GM10266 (cell line): Measurements from ENCODE around the gene CCL4.
"Not testable (repeated sequence)": the region's sequence is repeated elsewhere in the genome, so short reads cannot be mapped to it uniquely, and the experiment has no call there.

Experiments
- DNase-seq: peaks from one replicate; pipeline ENCODE4 v3.0.0; 2012; ENCODE audit errors: extremely low spot score
- TF ChIP-seq, protein P1 (sequence below): IDR thresholded peaks from 2 replicates; pipeline ENCODE4 v1.5.1; 2012; ENCODE audit warnings: mild to moderate bottlenecking, low read depth; ENCODE audit not compliant: control insufficient read depth, insufficient read depth; ENCODE audit errors: missing control alignments

The CCL4 gene

DNA sequence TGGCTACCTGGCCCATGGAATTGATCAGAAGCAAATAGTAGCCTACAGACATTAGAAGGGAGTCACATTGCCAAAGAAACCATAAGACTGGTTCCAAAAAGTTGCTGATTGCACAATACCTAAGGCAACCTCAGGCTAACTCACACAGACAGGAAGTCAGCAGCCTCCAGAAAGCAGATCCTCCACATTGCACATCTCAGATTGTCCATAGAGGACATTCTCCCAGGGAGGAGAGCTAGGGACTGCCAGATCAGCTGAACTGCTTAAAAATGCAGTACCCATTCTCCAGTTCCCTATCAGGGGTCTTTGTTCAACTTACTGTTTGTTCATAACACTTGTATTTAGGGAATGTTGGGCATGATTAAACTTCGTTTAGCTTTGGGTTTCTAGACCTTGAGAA is 17.9 kb upstream of the CCL4 start:
- no peak for DNase-seq
- TF ChIP-seq, protein P1, sequence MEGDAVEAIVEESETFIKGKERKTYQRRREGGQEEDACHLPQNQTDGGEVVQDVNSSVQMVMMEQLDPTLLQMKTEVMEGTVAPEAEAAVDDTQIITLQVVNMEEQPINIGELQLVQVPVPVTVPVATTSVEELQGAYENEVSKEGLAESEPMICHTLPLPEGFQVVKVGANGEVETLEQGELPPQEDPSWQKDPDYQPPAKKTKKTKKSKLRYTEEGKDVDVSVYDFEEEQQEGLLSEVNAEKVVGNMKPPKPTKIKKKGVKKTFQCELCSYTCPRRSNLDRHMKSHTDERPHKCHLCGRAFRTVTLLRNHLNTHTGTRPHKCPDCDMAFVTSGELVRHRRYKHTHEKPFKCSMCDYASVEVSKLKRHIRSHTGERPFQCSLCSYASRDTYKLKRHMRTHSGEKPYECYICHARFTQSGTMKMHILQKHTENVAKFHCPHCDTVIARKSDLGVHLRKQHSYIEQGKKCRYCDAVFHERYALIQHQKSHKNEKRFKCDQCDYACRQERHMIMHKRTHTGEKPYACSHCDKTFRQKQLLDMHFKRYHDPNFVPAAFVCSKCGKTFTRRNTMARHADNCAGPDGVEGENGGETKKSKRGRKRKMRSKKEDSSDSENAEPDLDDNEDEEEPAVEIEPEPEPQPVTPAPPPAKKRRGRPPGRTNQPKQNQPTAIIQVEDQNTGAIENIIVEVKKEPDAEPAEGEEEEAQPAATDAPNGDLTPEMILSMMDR = no peak

DNA sequence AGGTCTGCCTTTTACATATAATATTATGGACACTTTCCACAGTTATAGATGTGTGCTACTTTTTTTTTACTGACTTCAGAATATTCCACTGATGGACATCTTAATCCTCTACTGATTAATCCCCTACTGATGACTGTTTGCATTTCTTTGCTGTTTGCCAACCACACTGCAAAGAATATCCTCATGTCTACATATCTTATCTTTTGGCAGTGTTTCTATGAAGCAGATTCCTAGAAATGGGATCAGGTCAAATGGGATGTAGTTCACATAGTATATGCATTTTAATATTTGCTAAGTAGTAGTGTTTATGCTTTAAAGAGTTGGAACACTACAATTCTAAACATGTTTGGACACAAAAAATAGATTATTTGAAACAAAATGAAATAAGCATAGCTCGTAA is 16.8 kb upstream of the CCL4 start:
- TF ChIP-seq, protein P1 = no peak
- no peak for DNase-seq

DNA sequence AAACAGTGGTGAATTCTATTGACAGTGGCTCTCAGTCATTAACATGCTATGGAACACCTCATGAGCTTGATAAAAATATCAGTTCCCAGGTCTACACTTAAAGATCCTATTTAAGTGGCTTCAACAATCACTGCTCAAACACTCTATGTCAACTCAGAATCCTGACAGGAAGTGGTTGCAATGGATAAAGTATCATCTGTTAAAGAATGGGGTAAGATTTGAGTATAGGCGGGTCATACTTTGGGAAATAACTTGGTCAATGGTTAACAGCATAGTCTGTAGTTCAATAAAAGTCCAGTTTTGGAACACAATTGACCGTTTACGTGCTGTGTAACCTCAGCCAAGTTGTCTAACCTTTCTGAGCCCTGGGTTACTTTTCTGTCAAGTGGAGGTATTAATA is 16.2 kb upstream of the CCL4 start:
- not testable (repeated sequence) for DNase-seq

DNA sequence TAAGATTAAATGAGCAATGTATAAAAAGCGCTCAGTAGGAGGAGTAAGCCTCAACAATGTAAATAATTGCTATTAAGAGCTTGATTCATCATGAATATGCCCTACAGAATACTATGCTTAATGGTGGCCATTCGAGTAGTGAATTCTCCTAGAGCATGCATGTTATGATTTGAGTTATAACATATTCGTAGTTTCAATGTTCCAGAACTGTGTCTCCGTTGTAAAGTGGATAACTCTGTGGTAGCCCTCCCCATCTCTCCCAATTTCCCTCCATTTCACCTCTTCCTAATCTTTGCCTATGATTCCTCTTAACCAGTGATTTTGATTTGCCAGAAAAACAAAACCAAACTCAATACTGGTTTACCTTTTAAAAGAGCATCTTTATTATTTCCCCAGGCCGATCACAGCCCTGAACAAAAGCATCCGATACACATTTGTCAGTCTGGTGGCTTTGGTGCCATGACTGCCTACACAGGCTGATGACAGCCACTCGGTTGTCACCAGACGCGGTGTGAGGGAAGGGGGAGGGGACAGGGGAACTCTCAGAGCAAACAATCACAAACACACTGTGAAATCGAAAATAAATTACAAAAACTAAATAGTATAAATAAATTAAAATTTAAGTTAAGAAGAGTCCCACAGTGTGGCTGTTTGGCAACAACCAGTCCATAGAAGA is 15.6 kb upstream of the CCL4 start:
- DNase-seq = not testable (repeated sequence)

DNA sequence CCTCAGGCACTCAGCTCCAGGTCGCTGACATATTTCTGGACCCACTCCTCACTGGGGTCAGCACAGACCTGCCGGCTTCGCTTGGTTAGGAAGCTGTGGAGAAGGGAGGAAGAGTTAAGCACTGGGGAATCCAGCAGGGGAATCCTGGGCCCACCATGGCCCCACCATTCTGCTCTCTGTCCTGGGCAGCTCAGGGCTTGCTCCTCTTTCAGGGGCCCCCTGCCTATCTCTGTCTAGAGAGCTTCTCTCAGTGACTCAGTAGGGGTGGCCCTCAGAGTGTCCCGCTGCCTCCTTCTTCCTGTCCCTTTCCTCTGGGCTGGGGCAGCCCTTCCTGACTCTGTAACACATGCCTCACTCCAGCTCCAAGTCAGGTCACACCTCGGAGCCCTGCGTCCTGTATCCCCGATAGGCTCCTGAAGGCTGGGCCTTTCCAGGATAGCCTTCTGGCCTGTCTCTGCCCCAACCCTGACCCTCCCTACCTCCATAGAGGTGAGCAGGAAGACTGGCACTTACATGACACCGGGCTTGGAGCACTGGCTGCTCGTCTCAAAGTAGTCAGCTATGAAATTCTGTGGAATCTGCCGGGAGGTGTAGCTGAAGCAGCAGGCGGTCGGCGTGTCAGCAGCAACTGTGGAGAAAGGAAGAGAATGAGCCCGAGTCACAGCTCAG is 14.8 kb upstream of the CCL4 start:
- no peak for DNase-seq
- TF ChIP-seq, protein P1 = no peak

DNA sequence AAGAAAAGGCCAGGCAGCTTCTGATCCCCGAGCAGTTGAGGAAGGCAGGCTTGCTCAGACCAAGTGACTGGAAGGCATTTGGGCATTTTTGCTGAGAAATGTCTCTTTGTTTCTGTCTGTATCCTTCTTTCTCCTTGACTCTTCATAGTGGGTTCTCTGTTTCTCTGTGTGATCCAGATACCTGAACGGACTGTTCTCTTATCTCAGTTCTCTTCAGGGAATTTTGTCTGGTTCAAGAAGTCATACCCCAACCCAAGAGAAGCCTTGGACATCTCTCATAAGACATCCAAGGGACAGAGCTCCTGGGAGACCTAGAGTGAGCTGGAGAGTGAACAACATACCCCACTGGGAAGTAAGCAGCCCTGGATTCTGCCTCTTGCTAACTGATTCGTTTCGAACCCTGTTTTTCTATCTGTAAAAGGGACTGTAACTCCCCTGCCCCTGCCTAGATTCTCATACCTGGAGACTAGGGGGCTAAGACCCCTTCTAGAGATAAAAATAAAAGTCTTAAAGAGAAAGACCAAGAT is 14.2 kb upstream of the CCL4 start:
- TF ChIP-seq, protein P1 = no peak
- DNase-seq = no peak

DNA sequence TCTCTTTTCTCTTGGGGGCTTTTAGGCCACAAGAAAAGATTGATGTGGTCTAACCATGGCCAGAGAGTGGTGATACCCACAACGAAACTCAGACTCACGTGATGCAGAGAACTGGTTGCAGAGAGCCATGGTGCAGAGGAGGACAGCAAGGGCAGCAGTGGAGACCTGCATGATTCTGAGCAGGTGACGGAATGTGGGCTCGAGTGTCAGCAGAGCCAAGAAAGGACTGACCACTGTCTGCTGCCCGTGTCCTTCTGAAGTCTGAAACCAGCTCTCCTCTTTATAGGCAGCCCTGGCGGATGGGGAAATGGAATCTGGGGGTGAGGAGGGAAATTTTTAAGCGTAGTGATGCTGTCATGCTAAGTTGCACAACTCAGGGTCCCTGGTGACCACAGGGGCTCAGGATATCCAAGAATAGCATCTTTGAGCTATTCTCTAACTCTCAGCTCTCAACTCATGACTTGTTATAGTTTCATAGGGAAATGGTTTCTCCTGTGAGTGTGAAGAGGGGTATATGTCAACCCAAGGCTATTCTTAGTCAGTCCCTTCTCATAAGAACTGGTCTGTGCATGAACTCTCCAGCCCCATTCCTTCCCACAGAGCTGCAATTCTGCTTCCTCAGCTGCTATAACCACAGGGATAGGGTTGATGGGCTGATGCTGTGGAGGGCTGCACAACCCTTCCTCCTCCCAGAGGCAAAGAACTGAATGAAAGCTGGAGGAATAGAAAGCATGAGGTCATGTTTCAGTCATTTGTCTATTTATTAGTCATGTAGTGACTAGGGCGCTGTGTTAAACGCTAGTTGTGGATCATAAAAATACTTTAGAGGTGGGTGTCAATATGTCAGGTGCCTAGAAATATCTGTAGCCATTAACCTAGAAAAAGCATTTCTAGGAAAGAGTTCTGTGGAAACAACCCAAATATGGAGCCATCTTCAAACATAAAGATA is 13.5 kb upstream of the CCL4 start, which contains the start of gene CCL3:
CCL3 (minus strand) TSS at position 256 of the 949 bp plus-strand sequence; CDS start at position 171, 85 bp downstream.
- DNase-seq = peak; percentile 38
- TF ChIP-seq, protein P1 = no peak

DNA sequence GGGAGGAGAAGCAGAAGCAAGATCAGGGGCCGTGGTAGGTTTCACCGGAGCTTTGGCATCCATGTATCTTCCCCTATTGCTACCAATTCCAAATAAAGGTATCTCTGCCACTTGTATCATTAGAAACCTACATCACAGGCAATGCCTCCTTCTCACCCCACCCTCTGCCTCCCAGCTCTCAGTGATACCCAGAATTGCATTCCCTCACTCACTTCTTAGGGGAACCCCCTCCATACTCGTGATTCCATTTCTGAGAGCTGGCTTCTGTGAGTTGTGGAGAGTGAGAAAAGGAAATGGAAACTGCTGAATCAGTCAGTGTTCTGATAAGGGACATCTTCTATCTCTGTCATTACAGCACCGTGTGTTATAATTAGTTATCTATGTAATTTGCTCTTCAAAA is 11.4 kb upstream of the CCL4 start:
- TF ChIP-seq, protein P1 = no peak
- no peak for DNase-seq

DNA sequence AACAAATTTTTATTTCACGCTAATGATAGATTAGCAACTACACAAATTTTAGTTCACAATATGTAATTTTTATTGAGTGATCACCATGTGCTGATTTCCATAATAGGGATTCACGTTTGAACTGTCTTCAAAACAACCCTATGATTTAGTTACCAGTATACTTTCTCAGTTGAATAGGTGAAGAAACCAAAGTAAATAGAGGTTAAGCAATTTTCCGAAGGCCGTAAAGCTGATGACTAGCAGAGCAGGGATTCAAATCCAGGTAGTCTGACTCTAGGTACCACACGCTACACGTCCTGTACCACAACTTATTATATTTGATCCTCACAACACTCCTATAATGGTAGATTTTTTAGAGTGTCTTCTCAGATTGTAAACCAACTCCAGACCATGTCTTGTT is 10.9 kb upstream of the CCL4 start:
- DNase-seq = not testable (repeated sequence)
